Gastroesophageal sphincter (tissue), 4 donors: ENCODE measurements around the gene DDIT4. TPM values are rescaled to one million over a fixed set of nuclear protein-coding genes. Genes with fewer than 3 reads are reported as not detected.
"Not testable (repeated sequence)": the region's sequence is repeated elsewhere in the genome, so short reads cannot be mapped to it uniquely, and the experiment has no call there.

Experiments used
- ATAC-seq: fragments of 150-250 bp; one replicate; pipeline ENCODE4 v1.9.1; 2016; ENCODE audit warnings: mild to moderate bottlenecking, moderate library complexity
- H3K27ac ChIP-seq, 4 donors: fragments of 200-600 bp; sonication (generic) in 3 of 4; 1 replicate in 3 of 4; 2 replicates in 1 of 4; pipeline ENCODE4 v1.5.1; 2016 to 2019
- H3K27me3 ChIP-seq: fragments of 200-600 bp; sonication (generic); one replicate; pipeline ENCODE4 v1.5.1; 2019
- H3K36me3 ChIP-seq, 2 donors: fragments of 200-600 bp; sonication (generic); one replicate each; pipeline ENCODE4 v1.5.1; 2019; ENCODE audit warnings: control low read depth in 1 of 2
- H3K4me1 ChIP-seq, 3 donors: fragments of 200-600 bp; sonication (generic); 1 replicate in 2 of 3; 2 replicates in 1 of 3; pipeline ENCODE4 v1.5.1; 2016 to 2019; ENCODE audit warnings: control low read depth in 2 of 3
- H3K4me3 ChIP-seq, 2 donors: fragments of 200-600 bp; sonication (generic); one replicate each; pipeline ENCODE4 v1.5.1; 2019; ENCODE audit warnings: mild to moderate bottlenecking in 1 of 2, moderate library complexity in 1 of 2
- H3K9me3 ChIP-seq, 3 donors: fragments of 200-600 bp; sonication (generic); one replicate each; pipeline ENCODE4 v1.5.1; 2017 to 2019; ENCODE audit warnings: control low read depth in 2 of 3
- CTCF ChIP-seq, 4 experiments: fragments of 200-600 bp in 2 of 4; fragments of 450-650 bp in 2 of 4; sonication (generic) in 1 of 4; IDR thresholded peaks; one replicate each; pipeline ENCODE4 v1.5.1; 2017 to 2019; ENCODE audit warnings: antibody characterized with exemption in 4 of 4, mild to moderate bottlenecking in 2 of 4, moderate library complexity in 2 of 4
- EP300 ChIP-seq: sonication (generic); formaldehyde crosslinking; IDR thresholded peaks from one replicate; pipeline ENCODE4 v1.6.1; 2017; ENCODE audit warnings: antibody characterized with exemption, mild to moderate bottlenecking
- POLR2A ChIP-seq, 2 donors: fragments of 450-650 bp; IDR thresholded peaks; one replicate each; pipeline ENCODE4 v1.6.1; 2017; ENCODE audit warnings: antibody characterized with exemption in 2 of 2, mild to moderate bottlenecking in 2 of 2, moderate library complexity in 1 of 2
- POLR2AphosphoS5 ChIP-seq: sonication (generic); formaldehyde crosslinking; IDR thresholded peaks from one replicate; pipeline ENCODE4 v1.6.1; 2017; ENCODE audit warnings: antibody characterized with exemption
- WGBS, 2 donors: methylation state at CpG; one replicate each; pipeline ENCODE4 v1.1.5; 2018; ENCODE audit warnings: low coverage in 1 of 2; 5-methylcytosine and 5-hydroxymethylcytosine counted together
- total RNA-seq, 4 donors: library from RNA; depleted of rRNA; stranded (reverse); fragments of >200 nt; gene quantifications; one replicate each; pipeline ENCODE4 v1.1.0, GENCODE V29; 2016

The DDIT4 gene
- total RNA-seq, 4 donors from 2014 or later, result 129 to 189 (median 133) TPM

DNA sequence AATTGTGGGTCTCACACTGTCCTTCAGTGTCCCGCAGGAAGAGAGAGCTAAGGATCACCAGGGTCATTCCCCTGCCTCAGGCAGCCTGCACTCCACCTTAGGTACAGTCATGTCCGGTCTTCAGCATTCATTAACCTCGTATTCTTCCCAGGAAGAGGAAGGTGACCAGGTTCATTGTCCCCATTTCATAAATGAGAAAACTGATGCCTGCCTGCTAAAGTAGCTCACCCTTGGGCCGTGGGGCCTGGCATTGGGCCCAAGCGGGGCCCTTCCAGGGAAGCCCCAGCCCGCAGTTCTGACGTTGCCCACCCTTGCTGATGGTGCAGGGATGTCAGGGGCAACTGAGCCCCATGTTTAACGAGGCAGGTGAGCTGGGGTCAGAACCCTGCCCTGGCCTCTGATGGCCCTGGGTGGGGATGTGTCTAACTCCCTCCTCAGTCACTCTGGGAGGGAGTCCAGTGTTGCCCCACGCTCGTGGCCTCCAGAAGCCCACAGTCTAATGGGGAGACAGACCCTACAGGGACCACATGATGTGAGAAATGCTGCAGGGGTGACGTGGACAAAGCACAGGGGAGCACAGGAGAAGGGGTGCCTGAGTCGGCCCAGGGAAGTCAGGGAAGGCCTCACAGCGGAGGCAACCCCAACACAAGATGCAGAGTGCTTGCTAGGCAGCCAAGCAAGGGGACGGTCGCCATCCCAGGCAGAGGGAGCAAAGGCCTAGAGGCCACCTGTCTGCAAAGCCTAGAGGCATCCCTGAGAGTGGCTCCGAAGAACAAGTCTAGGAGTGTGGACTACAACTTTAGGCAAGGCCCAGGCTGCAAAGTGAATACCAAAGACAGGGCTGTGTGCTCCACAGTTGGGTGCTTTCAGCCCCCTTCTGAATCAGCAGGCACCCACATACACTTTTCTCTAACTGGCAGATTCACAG is 25.1 kb downstream of the DDIT4 start:
- TF ChIP-seq CTCF (IDR thresholded peaks at IDR 0.05) (no peak), EP300 (no peak), POLR2AphosphoS5 (no peak), POLR2A (IDR thresholded peaks at IDR 0.05) (no peak)
- Histone ChIP-seq H3K36me3 (no peaks in the 10 kb centered on the region), H3K4me3 (no peak overlapping the region), H3K9me3 (no peaks in the 10 kb centered on the region), H3K4me1 (peaks cover 0 to 22% (median 8%) of the 10 kb centered on the region in 3 donors), H3K27ac (peak overlapping the region; percentile 19 to 94 (median 92)), H3K27me3 (no peaks in the 10 kb centered on the region)
- 78 to 89% methylated on average over 4 to 6 of the region's 16 CpGs for WGBS, 2 donors
- ATAC-seq, result no peak

DNA sequence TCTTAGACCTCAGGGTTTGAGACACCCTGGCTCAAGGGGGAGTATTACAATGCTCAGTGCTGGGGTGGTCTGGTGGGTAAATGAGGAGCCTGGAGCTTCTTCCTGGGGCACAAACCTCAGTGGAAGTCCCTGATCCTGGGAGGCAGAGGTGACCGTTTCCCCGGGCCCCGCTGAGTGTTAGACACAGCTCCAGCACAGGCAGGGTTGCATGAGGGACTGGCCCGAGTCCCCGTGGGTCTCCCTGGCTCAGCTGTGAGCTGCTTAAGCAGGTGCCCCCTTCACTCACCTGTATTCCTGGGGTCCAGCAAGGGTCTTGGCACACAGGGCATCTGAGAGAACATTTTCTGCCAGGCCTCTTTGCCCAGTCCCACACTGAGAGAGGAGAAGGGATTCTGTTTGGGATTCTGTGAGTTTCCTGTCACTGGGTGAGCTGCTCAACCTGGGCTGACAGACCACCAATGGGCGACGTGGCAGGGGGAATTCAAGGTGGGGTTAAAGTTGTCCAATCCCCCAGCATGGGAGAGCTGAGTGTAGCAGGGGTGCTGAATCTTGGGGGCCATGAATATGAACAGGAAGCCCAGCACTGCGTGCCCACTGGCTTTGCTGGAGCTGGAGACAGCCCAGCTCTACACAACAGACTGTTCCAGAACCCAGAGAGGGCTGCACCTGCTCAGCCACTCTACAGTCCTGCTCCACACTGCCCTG is 29.9 kb downstream of the DDIT4 start:
- TF ChIP-seq POLR2AphosphoS5, result no peak
- no peak for TF ChIP-seq POLR2A (IDR thresholded peaks at IDR 0.05)
- TF ChIP-seq EP300, result no peak
- no peak for TF ChIP-seq CTCF (IDR thresholded peaks at IDR 0.05)
- no peak for ATAC-seq
- no peaks in the 10 kb centered on the region for H3K9me3 ChIP-seq
- no peak overlapping the region for H3K4me3 ChIP-seq
- H3K27ac ChIP-seq, result no peak overlapping the region
- H3K36me3 ChIP-seq, result no peaks in the 10 kb centered on the region
- 93% methylated on average over 3 of the region's 8 CpGs; no CpG with 5 or more reads in 1 of the 2 donors for WGBS, 2 donors
- peaks cover 0 to 6% (median 2%) of the 10 kb centered on the region in 3 donors for H3K4me1 ChIP-seq
- no peaks in the 10 kb centered on the region for H3K27me3 ChIP-seq

GRCh38 chr10:72306215-72306760 is 32.6 kb downstream of the DDIT4 start:
- H3K9me3 ChIP-seq, result no peaks in the 10 kb centered on the region
- H3K4me1 ChIP-seq, result peaks cover 0 to 32% (median 24%) of the 10 kb centered on the region in 3 donors
- H3K4me3 ChIP-seq, result no peak overlapping the region
- no peak for ATAC-seq
- no peaks in the 10 kb centered on the region for H3K27me3 ChIP-seq
- TF ChIP-seq CTCF (IDR thresholded peaks at IDR 0.05), result no peak
- TF ChIP-seq POLR2AphosphoS5, result no peak
- no peak for TF ChIP-seq POLR2A (IDR thresholded peaks at IDR 0.05)
- no peak for TF ChIP-seq EP300
- no peak overlapping the region for H3K27ac ChIP-seq
- no peaks in the 10 kb centered on the region for H3K36me3 ChIP-seq
- 64 to 100% methylated on average over 3 to 4 of the region's 5 CpGs for WGBS, 2 donors

DNA sequence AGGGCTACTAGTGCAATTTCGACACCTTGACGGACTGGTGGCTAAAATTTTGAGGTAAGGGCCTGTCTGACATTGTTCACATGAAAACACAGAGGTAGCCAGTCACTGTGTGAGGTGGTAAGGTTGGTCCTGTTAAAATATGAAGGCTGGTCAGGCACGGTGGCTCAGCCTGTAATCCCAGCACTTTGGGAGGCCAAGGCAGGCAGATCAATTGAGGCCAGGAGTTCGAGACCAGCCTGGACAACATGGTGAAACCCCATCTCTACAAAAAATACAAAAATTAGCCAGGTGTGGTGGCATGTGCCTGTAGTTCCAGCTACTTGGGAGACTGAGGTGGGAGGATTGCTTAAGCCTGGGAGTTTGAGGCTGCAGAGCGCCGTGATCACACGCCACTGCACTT is 34.0 kb downstream of the DDIT4 start:
- 89 to 100% methylated on average over 3 to 6 of the region's 7 CpGs for whole genome bisulfite sequencing, 2 donors

DNA sequence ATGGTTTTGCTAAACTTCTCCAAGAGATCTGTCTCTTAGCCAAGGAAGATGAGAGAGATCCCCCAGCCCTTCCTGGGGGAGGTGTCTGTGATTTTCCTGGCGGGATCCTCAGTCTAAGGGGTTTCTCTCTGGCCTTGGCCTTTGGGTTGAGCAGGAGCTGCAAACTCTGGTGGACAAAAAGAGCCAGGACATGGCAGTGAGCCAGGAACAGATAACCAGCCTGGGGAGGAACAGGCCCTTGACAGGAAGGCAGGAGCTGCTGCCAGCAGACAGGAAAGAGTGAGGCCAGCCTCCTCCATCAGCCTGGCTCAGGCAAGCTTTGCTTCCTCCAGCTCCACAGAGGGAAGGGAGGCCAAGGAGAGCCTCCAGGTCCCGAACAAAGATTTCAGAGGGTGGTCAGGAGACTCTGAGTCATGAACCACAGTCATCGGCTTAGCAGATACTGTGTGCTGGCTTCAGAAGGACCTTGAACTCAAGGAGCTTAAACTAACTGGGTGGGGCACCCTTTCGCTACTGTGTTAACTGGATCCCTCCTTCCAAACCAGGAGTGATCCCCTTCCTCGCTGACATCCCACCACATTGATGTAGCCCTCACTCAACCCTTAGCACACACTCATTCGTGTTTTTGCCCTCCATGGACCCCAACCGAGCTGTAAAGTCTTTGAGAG is 34.7 kb downstream of the DDIT4 start:
- peak overlapping the region in 3 of 4 donors; percentile 41 to 59 (median 55) for H3K27ac ChIP-seq
- peak; percentile 71 for ATAC-seq
- no peak overlapping the region for H3K4me3 ChIP-seq
- 60 to 95% methylated on average over 5 of the region's 7 CpGs for WGBS, 2 donors
- peaks cover 0 to 32% (median 24%) of the 10 kb centered on the region in 3 donors for H3K4me1 ChIP-seq
- H3K36me3 ChIP-seq, result no peaks in the 10 kb centered on the region
- no peaks in the 10 kb centered on the region for H3K9me3 ChIP-seq
- no peak for TF ChIP-seq EP300
- TF ChIP-seq CTCF (IDR thresholded peaks at IDR 0.05), result peak in 1 of 4 experiments; percentile 16
- no peak for TF ChIP-seq POLR2A (IDR thresholded peaks at IDR 0.05)
- no peak for TF ChIP-seq POLR2AphosphoS5
- no peaks in the 10 kb centered on the region for H3K27me3 ChIP-seq

More for the DNA sequence above, 34.0 kb downstream of the DDIT4 start:
- H3K4me3 ChIP-seq, H3K36me3 ChIP-seq, H3K9me3 ChIP-seq, H3K27me3 ChIP-seq, H3K27ac ChIP-seq, ATAC-seq: not testable (repeated sequence)
- H3K4me1 ChIP-seq, result peaks cover 0 to 32% (median 24%) of the 10 kb centered on the region in 3 donors
